GM19324 (cell line): ENCODE measurements around the gene YY1.
A peak's percentile ranks its signal among the peaks of the same experiment; 100 is the strongest.
"Not testable (repeated sequence)": the region's sequence is repeated elsewhere in the genome, so short reads cannot be mapped to it uniquely, and the experiment has no call there.

Experiments used
- ATAC-seq: cut with Tn5 transposase; IDR thresholded peaks from one replicate; pipeline ENCODE4 v1.9.1; 2021; ENCODE audit warnings: mild to moderate bottlenecking, moderate library complexity; ENCODE audit not compliant: unreplicated experiment, low FRiP score

The YY1 gene

GRCh38 chr14:100238419-100239210 is at the start of gene YY1:
YY1 (plus strand) TSS chr14:100239144; CDS start chr14:100239245, 101 bp downstream.
- peak; percentile 78 for ATAC-seq

- ATAC-seq = no peak
Observed at GRCh38 chr14:100190126-100190525, 48.8 kb upstream of the YY1 start.

- no peak for ATAC-seq
Observed at GRCh38 chr14:100191584-100192249, 47.2 kb upstream of the YY1 start.

GRCh38 chr14:100192250-100192671 is 46.7 kb upstream of the YY1 start:
- ATAC-seq = peak; percentile 0

- ATAC-seq = peak; percentile 99
Observed at GRCh38 chr14:100192672-100193416, 46.1 kb upstream of the YY1 start.

- ATAC-seq = no peak
Observed at GRCh38 chr14:100193417-100194357, 45.3 kb upstream of the YY1 start.

- ATAC-seq = no peak
Observed at GRCh38 chr14:100199240-100199860, 39.6 kb upstream of the YY1 start.

- ATAC-seq = no peak
Observed at GRCh38 chr14:100200311-100200710, 38.6 kb upstream of the YY1 start.

- no peak for ATAC-seq
Observed at GRCh38 chr14:100201701-100202100, 37.2 kb upstream of the YY1 start.

GRCh38 chr14:100202712-100203111 is 36.2 kb upstream of the YY1 start:
- ATAC-seq = no peak

- no peak for ATAC-seq
Observed at GRCh38 chr14:100203146-100203545, 35.8 kb upstream of the YY1 start.

GRCh38 chr14:100203962-100204834 is 34.7 kb upstream of the YY1 start:
- ATAC-seq = no peak

GRCh38 chr14:100204835-100205167 is 34.1 kb upstream of the YY1 start:
- not testable (repeated sequence) for ATAC-seq

- ATAC-seq = not testable (repeated sequence)
Observed at GRCh38 chr14:100207588-100207987, 31.4 kb upstream of the YY1 start.

- ATAC-seq = not testable (repeated sequence)
Observed at GRCh38 chr14:100208136-100208535, 30.8 kb upstream of the YY1 start.

- ATAC-seq = no peak
Observed at GRCh38 chr14:100211366-100211765, 27.6 kb upstream of the YY1 start.

GRCh38 chr14:100211893-100212292 is 27.1 kb upstream of the YY1 start:
- no peak for ATAC-seq

- no peak for ATAC-seq
Observed at GRCh38 chr14:100212476-100213333, 26.2 kb upstream of the YY1 start.
